Ascending aorta (tissue), 2 donors: Measurements from ENCODE around the gene RCSD1. TPM values are rescaled to one million over a fixed set of nuclear protein-coding genes. Genes with fewer than 3 reads are reported as not detected.

Experiments used
- DNase-seq, 2 donors: peaks; one replicate each; pipeline ENCODE4 v3.0.0-alpha.2; 2019; ENCODE audit warnings: low spot score in 2 of 2
- H3K27ac ChIP-seq, 2 donors: fragments of 200-600 bp; sonication (generic); one replicate each; pipeline ENCODE4 v1.5.1; 2016 to 2017; ENCODE audit warnings: mild to moderate bottlenecking in 1 of 2
- H3K27me3 ChIP-seq: fragments of 200-600 bp; sonication (generic); one replicate; pipeline ENCODE4 v1.5.1; 2017
- H3K36me3 ChIP-seq, 2 donors: fragments of 200-600 bp; sonication (generic); one replicate each; pipeline ENCODE4 v1.5.1; 2016
- H3K4me1 ChIP-seq, 2 donors: fragments of 200-600 bp; sonication (generic); one replicate each; pipeline ENCODE4 v1.5.1; 2016 to 2017; ENCODE audit warnings: mild to moderate bottlenecking in 1 of 2
- H3K4me3 ChIP-seq, 2 donors: fragments of 200-600 bp; sonication (generic); one replicate each; pipeline ENCODE4 v1.5.1; 2016 to 2017; ENCODE audit warnings: mild to moderate bottlenecking in 1 of 2
- H3K9me3 ChIP-seq, 2 donors: fragments of 200-600 bp; sonication (generic); one replicate each; pipeline ENCODE4 v1.5.1; 2016
- CTCF ChIP-seq, 3 experiments: fragments of 200-600 bp in 2 of 3; fragments of 450-650 bp in 1 of 3; sonication (generic) in 2 of 3; IDR thresholded peaks; one replicate each; pipeline ENCODE4 v1.5.1; 2016 to 2019; ENCODE audit warnings: antibody characterized with exemption in 3 of 3, mild to moderate bottlenecking in 1 of 3, moderate library complexity in 1 of 3
- intact Hi-C: fragments of 100-400 bp; cut with DNase I; formaldehyde crosslinking; loops from one replicate; pipeline ENCODE4 v1.15.1; 2023
- total RNA-seq: library from RNA; depleted of rRNA; stranded (reverse); fragments of >200 nt; gene quantifications from one replicate; pipeline ENCODE4 v1.1.0, GENCODE V29; 2016

The RCSD1 gene
- total RNA-seq, 1 donor from 2014 or later: 36.8 TPM

GRCh38 chr1:167695756-167696561 is 65.9 kb downstream of the RCSD1 start:
- DNase-seq: no peak
- no peak for TF ChIP-seq CTCF (IDR thresholded peaks at IDR 0.05)
- intact Hi-C loops: no loop called here
- Histone ChIP-seq H3K27me3 (no peaks in the 10 kb centered on the region), H3K9me3 (no peaks in the 10 kb centered on the region), H3K36me3 (no peaks in the 10 kb centered on the region), H3K27ac (no peak overlapping the region), H3K4me3 (no peak overlapping the region), H3K4me1 (peaks cover 0 to 12% of the 10 kb centered on the region in 2 donors)

DNA sequence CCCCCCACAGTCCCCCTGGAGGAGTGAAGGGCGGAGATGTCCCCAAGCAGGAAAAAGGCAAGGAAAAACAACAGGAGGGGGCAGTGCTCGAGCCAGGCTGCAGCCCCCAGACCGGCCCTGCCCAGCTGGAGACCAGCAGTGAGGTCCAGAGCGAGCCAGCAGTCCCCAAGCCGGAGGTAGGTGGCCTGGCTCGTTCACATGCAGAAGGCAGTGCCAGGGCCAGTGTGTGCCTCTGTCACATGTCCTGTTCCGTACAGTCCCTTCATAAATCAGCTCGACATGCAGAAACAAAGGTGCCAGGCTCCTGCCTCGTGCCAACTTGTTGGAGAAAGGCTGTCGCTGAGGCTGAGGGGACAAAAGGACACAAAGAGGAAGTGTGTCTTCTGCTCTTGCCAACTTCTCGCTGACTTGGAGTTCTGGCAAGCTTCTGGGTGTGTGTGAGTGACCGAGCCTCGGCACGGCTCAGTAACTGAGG is 67.7 kb downstream of the RCSD1 start:
- intact Hi-C loops: no loop called here
- no peak for DNase-seq
- H3K27me3 ChIP-seq: no peaks in the 10 kb centered on the region
- H3K4me1 ChIP-seq: peaks cover 0 to 12% of the 10 kb centered on the region in 2 donors
- TF ChIP-seq CTCF (IDR thresholded peaks at IDR 0.05): no peak
- no peak overlapping the region for H3K4me3 ChIP-seq
- no peaks in the 10 kb centered on the region for H3K9me3 ChIP-seq
- H3K27ac ChIP-seq: peak overlapping the region; percentile 47 to 63
- H3K36me3 ChIP-seq: no peaks in the 10 kb centered on the region

DNA sequence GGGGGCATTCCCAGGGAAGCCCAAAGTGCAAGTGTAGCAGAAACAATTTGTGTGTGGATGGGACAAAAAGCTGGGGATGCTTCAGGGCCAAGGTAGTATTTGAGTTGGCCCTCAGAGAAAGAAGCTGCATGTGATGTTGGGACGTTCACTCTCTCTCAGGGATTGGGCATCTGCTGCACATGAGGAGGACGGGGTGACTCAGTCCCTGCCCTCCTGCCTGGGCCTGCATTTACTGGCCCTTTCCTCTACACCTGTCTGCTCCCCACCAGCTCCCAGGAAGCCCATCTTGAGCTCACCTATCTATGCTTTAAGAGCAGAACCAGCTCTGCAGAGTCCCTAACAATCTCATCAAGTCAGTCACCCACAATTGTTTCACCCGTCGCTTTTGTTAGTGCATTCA is 68.3 kb downstream of the RCSD1 start:
- no peak for TF ChIP-seq CTCF (IDR thresholded peaks at IDR 0.05)
- Histone ChIP-seq H3K9me3 (no peaks in the 10 kb centered on the region), H3K27ac (peak overlapping the region in 1 of 2 donors; percentile 47), H3K36me3 (no peaks in the 10 kb centered on the region), H3K4me1 (peaks cover 0 to 12% of the 10 kb centered on the region in 2 donors), H3K4me3 (no peak overlapping the region), H3K27me3 (no peaks in the 10 kb centered on the region)
- no peak for DNase-seq
- intact Hi-C loops: no loop called here

GRCh38 chr1:167701510-167701909 is 71.5 kb downstream of the RCSD1 start:
- H3K27me3 ChIP-seq: no peaks in the 10 kb centered on the region
- no peaks in the 10 kb centered on the region for H3K36me3 ChIP-seq
- peaks cover 0 to 12% of the 10 kb centered on the region in 2 donors for H3K4me1 ChIP-seq
- H3K27ac ChIP-seq: no peak overlapping the region
- H3K4me3 ChIP-seq: no peak overlapping the region
- intact Hi-C loops: no loop called here
- no peak for DNase-seq
- no peaks in the 10 kb centered on the region for H3K9me3 ChIP-seq
- no peak for TF ChIP-seq CTCF (IDR thresholded peaks at IDR 0.05)

DNA sequence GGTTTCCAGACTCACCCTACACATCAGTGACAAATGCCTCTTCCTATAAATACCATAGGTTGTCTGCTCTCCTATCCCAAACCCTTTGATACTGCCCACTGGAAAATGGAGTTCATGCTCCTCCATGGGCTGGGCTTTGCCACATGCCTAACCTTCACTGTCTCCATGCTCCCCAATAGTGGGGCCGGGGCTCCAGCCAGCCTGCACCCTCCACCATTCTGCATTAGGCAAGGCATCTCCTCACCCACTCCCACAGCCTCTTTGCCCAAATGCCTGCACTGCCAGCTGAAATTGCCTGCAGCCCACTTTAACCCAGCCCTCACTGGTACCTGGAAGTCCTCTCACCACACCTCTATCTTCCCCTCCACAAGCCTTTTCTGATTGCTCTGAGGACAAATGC is 73.5 kb downstream of the RCSD1 start:
- no peaks in the 10 kb centered on the region for H3K27me3 ChIP-seq
- no peaks in the 10 kb centered on the region for H3K36me3 ChIP-seq
- no peak for TF ChIP-seq CTCF (IDR thresholded peaks at IDR 0.05)
- intact Hi-C loops: no loop called here
- H3K27ac ChIP-seq: no peak overlapping the region
- DNase-seq: no peak
- H3K4me3 ChIP-seq: no peak overlapping the region
- H3K9me3 ChIP-seq: no peaks in the 10 kb centered on the region
- H3K4me1 ChIP-seq: peaks cover 0 to 3% of the 10 kb centered on the region in 2 donors
